GM21390 (cell line): Measurements from ENCODE around the gene OGFOD2.

ENCODE experiments used
- ATAC-seq: cut with Tn5 transposase; IDR thresholded peaks from one replicate; pipeline ENCODE4 v1.9.1; 2021; ENCODE audit not compliant: unreplicated experiment

Gene OGFOD2

GRCh38 chr12:122988036-122988435, 13.0 kb downstream of the OGFOD2 start:
- ATAC-seq: no peak

GRCh38 chr12:122988612-122989212, 13.7 kb downstream of the OGFOD2 start:
- ATAC-seq: no peak

GRCh38 chr12:122989225-122989839, 14.3 kb downstream of the OGFOD2 start:
- no peak for ATAC-seq

- ATAC-seq: no peak
Measured at GRCh38 chr12:122989874-122990419, 14.9 kb downstream of the OGFOD2 start.

GRCh38 chr12:122990561-122990960, 15.5 kb downstream of the OGFOD2 start:
- no peak for ATAC-seq

GRCh38 chr12:122990961-122991622, 16.0 kb downstream of the OGFOD2 start:
- ATAC-seq: no peak

GRCh38 chr12:122991623-122992275, 16.7 kb downstream of the OGFOD2 start:
- ATAC-seq: no peak

- no peak for ATAC-seq
Measured at GRCh38 chr12:122992386-122992785, 17.3 kb downstream of the OGFOD2 start.

- ATAC-seq: no peak
Measured at GRCh38 chr12:122994140-122994675, 19.2 kb downstream of the OGFOD2 start.

- ATAC-seq: no peak
Measured at GRCh38 chr12:122994781-122995502, 19.9 kb downstream of the OGFOD2 start.

GRCh38 chr12:122995503-122996187, 20.6 kb downstream of the OGFOD2 start:
- ATAC-seq: no peak

GRCh38 chr12:122996188-122996601, 21.2 kb downstream of the OGFOD2 start:
- ATAC-seq: no peak

- ATAC-seq: no peak
Measured at GRCh38 chr12:122996621-122997342, 21.7 kb downstream of the OGFOD2 start.

- no peak for ATAC-seq
Measured at GRCh38 chr12:122997343-122998250, 22.6 kb downstream of the OGFOD2 start.

- ATAC-seq: no peak
Measured at GRCh38 chr12:122998316-122998715, 23.3 kb downstream of the OGFOD2 start.

GRCh38 chr12:122999196-122999946, 24.3 kb downstream of the OGFOD2 start:
- ATAC-seq: no peak

GRCh38 chr12:122999986-123000420, 25.0 kb downstream of the OGFOD2 start:
- no peak for ATAC-seq

GRCh38 chr12:123000578-123000977, 25.5 kb downstream of the OGFOD2 start:
- ATAC-seq: no peak
